ENCODE measurements around the gene CTNNB1.
A peak's percentile ranks its signal among the peaks of the same experiment; 100 is the strongest.

CTNNB1 gene

DNA sequence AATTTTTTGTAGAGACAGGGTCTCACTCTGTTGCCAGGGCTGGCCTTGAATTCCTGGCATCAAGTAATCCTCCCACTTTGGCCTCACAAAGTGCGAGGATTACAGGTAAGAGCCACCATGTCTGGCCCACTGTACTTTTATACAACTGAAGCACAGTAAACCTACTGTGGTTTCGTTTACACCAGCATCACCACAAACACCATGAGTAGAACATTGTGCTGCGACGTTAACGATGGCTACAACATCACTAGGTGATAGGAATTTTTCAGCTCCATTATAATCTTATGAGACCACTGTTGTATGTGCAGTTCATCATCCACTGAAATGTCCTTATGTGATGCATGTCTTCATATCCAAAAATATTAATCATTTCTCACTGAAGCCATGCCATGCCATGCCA lies 11.7 kb downstream of the CTNNB1 start:
- Histone ChIP-seq H3K36me3 (ENCODE audit: control insufficient read depth in 1 of 2, insufficient read depth in 2 of 2, low read length in 2 of 2) (peaks cover 4 to 7% of the 10 kb centered on the region in 2 experiments), H4K91ac (ENCODE audit: low read depth, low read length) (no peak overlapping the region), H3K9me3 (ENCODE audit: insufficient read depth, low read depth, low read length) (no peaks in the 10 kb centered on the region), H3K79me2 (ENCODE audit: control insufficient read depth, insufficient read depth, low read length, poor library complexity) (peaks cover 17% of the 10 kb centered on the region), H2AFZ (ENCODE audit: insufficient read depth, low read length, poor library complexity) (no peak overlapping the region), H2BK120ac (ENCODE audit: insufficient read depth, low read length, poor library complexity) (no peak overlapping the region), H3K4me3 (ENCODE audit: low read depth, low read length) (no peak overlapping the region), H3K14ac (ENCODE audit: low read length) (no peak overlapping the region), H3K23ac (ENCODE audit: low read length) (no peak overlapping the region), H2AK5ac (ENCODE audit: low read length) (no peak overlapping the region), H2BK12ac (ENCODE audit: low read length) (no peak overlapping the region), H3K4ac (ENCODE audit: low read depth, low read length) (peak overlapping the region; percentile 98), H3K4me2 (ENCODE audit: low read length) (no peak overlapping the region), H3K27ac (ENCODE audit: low read depth, low read length) (no peak overlapping the region), H3K18ac (ENCODE audit: low read length) (no peak overlapping the region), H4K8ac (ENCODE audit: low read depth, low read length) (no peak overlapping the region), H2BK5ac (ENCODE audit: low read depth, low read length, poor library complexity) (no peak overlapping the region), H3K4me1 (ENCODE audit: control insufficient read depth in 1 of 2, insufficient read depth in 2 of 2, low read length in 2 of 2) (peaks cover 3 to 10% of the 10 kb centered on the region in 2 experiments), H3K9ac (ENCODE audit: low read length) (no peak overlapping the region), H3K27me3 (ENCODE audit: insufficient read depth, low read length) (no peaks in the 10 kb centered on the region), H3K79me1 (ENCODE audit: low read length) (no peaks in the 10 kb centered on the region), H4K12ac (ENCODE audit: low read depth, low read length) (no peak overlapping the region)
- no CpG with 5 or more reads among the region's 5 CpGs for WGBS (ENCODE audit: extremely low coverage, insufficient coverage, insufficient read length)
- DNase-seq: no peak

DNA sequence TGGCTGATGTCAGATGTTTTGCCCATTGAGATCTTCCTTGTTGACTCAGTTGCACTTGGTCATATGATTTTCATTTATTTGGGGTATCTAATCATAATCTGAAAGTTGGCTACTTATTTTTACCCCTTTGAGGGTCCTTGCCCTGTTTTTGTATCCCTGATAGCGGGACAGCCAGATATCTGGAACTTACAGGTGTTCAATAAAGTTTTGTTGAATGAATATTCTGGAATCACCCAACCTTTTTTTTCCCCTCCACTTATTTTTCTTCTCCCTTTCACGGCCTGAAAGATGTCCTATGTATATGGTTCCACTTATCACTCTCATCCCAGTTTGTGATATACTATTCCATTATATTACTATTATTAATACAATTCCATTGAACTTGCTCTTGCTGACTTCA lies 12.8 kb downstream of the CTNNB1 start:
- Histone ChIP-seq H2AK5ac (ENCODE audit: low read length) (no peak overlapping the region), H3K27me3 (ENCODE audit: insufficient read depth, low read length) (no peaks in the 10 kb centered on the region), H3K23ac (ENCODE audit: low read length) (no peak overlapping the region), H3K18ac (ENCODE audit: low read length) (no peak overlapping the region), H3K27ac (ENCODE audit: low read depth, low read length) (no peak overlapping the region), H4K8ac (ENCODE audit: low read depth, low read length) (no peak overlapping the region), H3K4me1 (ENCODE audit: control insufficient read depth in 1 of 2, insufficient read depth in 2 of 2, low read length in 2 of 2) (peaks cover 3 to 10% of the 10 kb centered on the region in 2 experiments), H3K4me2 (ENCODE audit: low read length) (no peak overlapping the region), H3K9ac (ENCODE audit: low read length) (no peak overlapping the region), H3K9me3 (ENCODE audit: insufficient read depth, low read depth, low read length) (no peaks in the 10 kb centered on the region), H3K79me2 (ENCODE audit: control insufficient read depth, insufficient read depth, low read length, poor library complexity) (peaks cover 17% of the 10 kb centered on the region), H2BK5ac (ENCODE audit: low read depth, low read length, poor library complexity) (no peak overlapping the region), H3K36me3 (ENCODE audit: control insufficient read depth in 1 of 2, insufficient read depth in 2 of 2, low read length in 2 of 2) (peaks cover 4 to 7% of the 10 kb centered on the region in 2 experiments), H4K12ac (ENCODE audit: low read depth, low read length) (no peak overlapping the region), H4K91ac (ENCODE audit: low read depth, low read length) (no peak overlapping the region), H2BK120ac (ENCODE audit: insufficient read depth, low read length, poor library complexity) (no peak overlapping the region), H2BK12ac (ENCODE audit: low read length) (no peak overlapping the region), H2AFZ (ENCODE audit: insufficient read depth, low read length, poor library complexity) (no peak overlapping the region), H3K79me1 (ENCODE audit: low read length) (no peaks in the 10 kb centered on the region), H3K4me3 (ENCODE audit: low read depth, low read length) (no peak overlapping the region), H3K14ac (ENCODE audit: low read length) (no peak overlapping the region), H3K4ac (ENCODE audit: low read depth, low read length) (peak overlapping the region; percentile 81)
- no CpG with 5 or more reads among the region's 2 CpGs for WGBS (ENCODE audit: extremely low coverage, insufficient coverage, insufficient read length)
- DNase-seq: no peak

DNA sequence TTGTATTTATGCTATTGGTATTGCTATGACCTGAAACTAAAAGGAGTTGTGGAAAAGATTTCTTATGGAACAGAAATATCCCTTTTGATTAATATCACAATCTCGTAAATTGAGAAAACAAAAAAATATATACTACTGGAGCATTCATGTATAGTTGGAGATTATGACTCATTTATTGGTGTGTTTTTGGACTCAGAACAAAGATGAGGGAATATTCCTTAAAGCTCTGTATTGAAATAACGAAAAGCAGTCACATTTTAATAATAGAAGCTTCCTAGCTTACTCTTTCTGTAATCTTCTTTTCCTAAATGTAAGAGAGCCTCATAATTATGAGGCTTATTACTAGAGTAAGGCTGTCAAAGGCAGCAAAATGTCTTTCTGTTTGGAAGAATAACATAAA lies 14.3 kb downstream of the CTNNB1 start:
- H3K36me3 ChIP-seq (ENCODE audit: control insufficient read depth in 1 of 2, insufficient read depth in 2 of 2, low read length in 2 of 2): peaks cover 4 to 7% of the 10 kb centered on the region in 2 experiments
- H2BK120ac ChIP-seq (ENCODE audit: insufficient read depth, low read length, poor library complexity): no peak overlapping the region
- DNase-seq: no peak
- H3K4ac ChIP-seq (ENCODE audit: low read depth, low read length): peak overlapping the region; percentile 95
- H3K79me1 ChIP-seq (ENCODE audit: low read length): no peaks in the 10 kb centered on the region
- H4K12ac ChIP-seq (ENCODE audit: low read depth, low read length): no peak overlapping the region
- H2AFZ ChIP-seq (ENCODE audit: insufficient read depth, low read length, poor library complexity): no peak overlapping the region
- H3K4me2 ChIP-seq (ENCODE audit: low read length): no peak overlapping the region
- H3K4me1 ChIP-seq (ENCODE audit: control insufficient read depth in 1 of 2, insufficient read depth in 2 of 2, low read length in 2 of 2): peaks cover 3 to 5% of the 10 kb centered on the region in 2 experiments
- WGBS (ENCODE audit: extremely low coverage, insufficient coverage, insufficient read length): no CpG with 5 or more reads among the region's 2 CpGs
- no peak overlapping the region for H3K9ac ChIP-seq (ENCODE audit: low read length)
- H2BK5ac ChIP-seq (ENCODE audit: low read depth, low read length, poor library complexity): no peak overlapping the region
- H3K18ac ChIP-seq (ENCODE audit: low read length): no peak overlapping the region
- no peaks in the 10 kb centered on the region for H3K27me3 ChIP-seq (ENCODE audit: insufficient read depth, low read length)
- no peak overlapping the region for H3K23ac ChIP-seq (ENCODE audit: low read length)
- H3K79me2 ChIP-seq (ENCODE audit: control insufficient read depth, insufficient read depth, low read length, poor library complexity): peaks cover 11% of the 10 kb centered on the region
- no peaks in the 10 kb centered on the region for H3K9me3 ChIP-seq (ENCODE audit: insufficient read depth, low read depth, low read length)
- no peak overlapping the region for H4K8ac ChIP-seq (ENCODE audit: low read depth, low read length)
- no peak overlapping the region for H2BK12ac ChIP-seq (ENCODE audit: low read length)
- no peak overlapping the region for H2AK5ac ChIP-seq (ENCODE audit: low read length)
- H3K4me3 ChIP-seq (ENCODE audit: low read depth, low read length): no peak overlapping the region
- H3K27ac ChIP-seq (ENCODE audit: low read depth, low read length): no peak overlapping the region
- H4K91ac ChIP-seq (ENCODE audit: low read depth, low read length): no peak overlapping the region
- no peak overlapping the region for H3K14ac ChIP-seq (ENCODE audit: low read length)

DNA sequence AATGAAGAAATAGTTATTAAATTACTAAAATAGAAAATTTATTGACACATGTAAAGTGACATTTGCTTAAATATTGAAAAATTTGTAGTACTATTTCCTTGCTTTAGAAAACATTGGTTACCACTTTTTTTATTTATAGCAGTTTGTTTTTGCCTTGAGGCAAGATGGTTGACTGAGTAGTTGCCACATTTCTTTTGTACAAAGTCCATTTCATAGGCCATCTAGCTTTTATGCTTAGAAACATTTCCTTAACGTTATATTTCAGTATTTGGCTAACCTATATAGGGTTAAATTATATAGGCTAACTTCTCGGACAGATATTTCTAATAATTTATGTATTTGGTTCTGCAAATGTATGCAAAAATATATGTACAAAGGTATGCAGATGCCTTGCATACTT lies 17.1 kb downstream of the CTNNB1 start:
- Histone ChIP-seq H4K12ac (ENCODE audit: low read depth, low read length) (no peak overlapping the region), H2AFZ (ENCODE audit: insufficient read depth, low read length, poor library complexity) (no peak overlapping the region), H3K14ac (ENCODE audit: low read length) (no peak overlapping the region), H3K79me2 (ENCODE audit: control insufficient read depth, insufficient read depth, low read length, poor library complexity) (peaks cover 7% of the 10 kb centered on the region), H4K8ac (ENCODE audit: low read depth, low read length) (no peak overlapping the region), H3K4me1 (ENCODE audit: control insufficient read depth in 1 of 2, insufficient read depth in 2 of 2, low read length in 2 of 2) (peaks cover 0 to 2% of the 10 kb centered on the region in 2 experiments), H4K91ac (ENCODE audit: low read depth, low read length) (no peak overlapping the region), H2BK12ac (ENCODE audit: low read length) (no peak overlapping the region), H3K27me3 (ENCODE audit: insufficient read depth, low read length) (no peaks in the 10 kb centered on the region), H2BK120ac (ENCODE audit: insufficient read depth, low read length, poor library complexity) (no peak overlapping the region), H2BK5ac (ENCODE audit: low read depth, low read length, poor library complexity) (no peak overlapping the region), H3K18ac (ENCODE audit: low read length) (no peak overlapping the region), H3K79me1 (ENCODE audit: low read length) (no peaks in the 10 kb centered on the region), H3K9me3 (ENCODE audit: insufficient read depth, low read depth, low read length) (no peaks in the 10 kb centered on the region), H3K4ac (ENCODE audit: low read depth, low read length) (no peak overlapping the region), H3K9ac (ENCODE audit: low read length) (no peak overlapping the region), H3K36me3 (ENCODE audit: control insufficient read depth in 1 of 2, insufficient read depth in 2 of 2, low read length in 2 of 2) (no peaks in the 10 kb centered on the region), H3K23ac (ENCODE audit: low read length) (no peak overlapping the region), H3K4me3 (ENCODE audit: low read depth, low read length) (no peak overlapping the region), H3K27ac (ENCODE audit: low read depth, low read length) (no peak overlapping the region), H2AK5ac (ENCODE audit: low read length) (no peak overlapping the region), H3K4me2 (ENCODE audit: low read length) (no peak overlapping the region)
- no CpG with 5 or more reads among the region's 2 CpGs for WGBS (ENCODE audit: extremely low coverage, insufficient coverage, insufficient read length)
- no peak for DNase-seq
